ENCODE data around the gene ARHGAP10.

The ARHGAP10 gene

GRCh38 chr4:148110169-148110568 is 378.3 kb downstream of the ARHGAP10 start:
- no peak for DNase-seq

GRCh38 chr4:148112231-148112982 is 380.5 kb downstream of the ARHGAP10 start:
- no peak for DNase-seq

GRCh38 chr4:148114436-148114835 is 382.5 kb downstream of the ARHGAP10 start:
- no peak for DNase-seq

- DNase-seq = no peak
These were observed 384.4 kb downstream of the ARHGAP10 start for GRCh38 chr4:148116264-148116663.

GRCh38 chr4:148116969-148117368 is 385.1 kb downstream of the ARHGAP10 start:
- DNase-seq = no peak

GRCh38 chr4:148118179-148118578 is 386.3 kb downstream of the ARHGAP10 start:
- no peak for DNase-seq

GRCh38 chr4:148118633-148119032 is 386.7 kb downstream of the ARHGAP10 start:
- no peak for DNase-seq

DNA sequence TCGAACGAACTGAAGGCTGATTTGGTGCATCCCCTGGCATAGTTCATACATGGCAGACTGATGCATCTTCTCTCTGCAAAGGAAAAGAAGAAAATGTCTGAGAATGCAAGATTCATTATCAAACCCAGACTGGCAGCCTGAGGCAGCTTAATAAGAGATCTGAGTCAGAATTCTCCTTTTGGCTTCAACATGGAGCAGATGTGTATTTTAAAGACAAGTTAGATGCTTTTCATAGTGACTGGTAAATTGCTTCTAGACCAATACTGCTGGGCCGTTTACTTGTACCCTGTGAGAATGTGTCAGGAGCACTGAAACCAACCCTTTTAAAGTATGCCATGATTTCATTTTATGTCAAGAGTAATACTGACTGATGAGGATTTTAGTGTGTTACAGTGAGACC is 388.3 kb downstream of the ARHGAP10 start:
- no peak for DNase-seq
